Stimulated activated CD8-positive, alpha-beta memory T cell treated with anti-CD3 and anti-CD28 coated beads, Interleukin-12 subunit alpha, Interleukin-12 subunit beta, amount 100 ng/mL, for 4 hours (primary cell): ENCODE measurements around the gene GFPT2.

Experiments used
- DNase-seq: peaks from one replicate; pipeline ENCODE4 v3.0.0-alpha.2; 2020; ENCODE audit warnings: low read depth

Gene GFPT2

GRCh38 chr5:180353048-180353979, at the start of gene GFPT2:
Gene GFPT2, minus strand, starts transcription at chr5:180353336. Its CDS starts 119 bp downstream, at chr5:180353217.
- DNase-seq: peak; percentile 67

GRCh38 chr5:180402716-180403115, 49.6 kb upstream of the GFPT2 start:
- DNase-seq: no peak

- no peak for DNase-seq
Measured at GRCh38 chr5:180401229-180401907, 48.2 kb upstream of the GFPT2 start.

GRCh38 chr5:180400416-180400815, 47.3 kb upstream of the GFPT2 start:
- DNase-seq: no peak

GRCh38 chr5:180399401-180400215, 46.5 kb upstream of the GFPT2 start:
- no peak for DNase-seq

- no peak for DNase-seq
Measured at GRCh38 chr5:180396926-180397325, 43.8 kb upstream of the GFPT2 start.

- DNase-seq: no peak
Measured at GRCh38 chr5:180395540-180396274, 42.6 kb upstream of the GFPT2 start.

GRCh38 chr5:180394031-180394636, 41.0 kb upstream of the GFPT2 start:
- no peak for DNase-seq

GRCh38 chr5:180391276-180391675, 38.1 kb upstream of the GFPT2 start:
- DNase-seq: no peak

- no peak for DNase-seq
Measured at GRCh38 chr5:180390441-180391190, 37.5 kb upstream of the GFPT2 start.

- DNase-seq: no peak
Measured at GRCh38 chr5:180389252-180390101, 36.3 kb upstream of the GFPT2 start.

- no peak for DNase-seq
Measured at GRCh38 chr5:180387798-180388197, 34.7 kb upstream of the GFPT2 start.

- no peak for DNase-seq
Measured at GRCh38 chr5:180382926-180383325, 29.8 kb upstream of the GFPT2 start.

GRCh38 chr5:180381851-180382480, 28.8 kb upstream of the GFPT2 start:
- no peak for DNase-seq

- DNase-seq: no peak
Measured at GRCh38 chr5:180381428-180381827, 28.3 kb upstream of the GFPT2 start.

GRCh38 chr5:180380856-180381255, 27.7 kb upstream of the GFPT2 start:
- DNase-seq: no peak

GRCh38 chr5:180380441-180380840, 27.3 kb upstream of the GFPT2 start:
- no peak for DNase-seq

GRCh38 chr5:180379355-180380070, 26.4 kb upstream of the GFPT2 start:
- DNase-seq: no peak
